Tongue (tissue), 2 donors: ENCODE results near the gene PTK6. TPM values are rescaled to one million over a fixed set of nuclear protein-coding genes. Genes with fewer than 3 reads are reported as not detected.
"Not testable (repeated sequence)": the region's sequence is repeated elsewhere in the genome, so short reads cannot be mapped to it uniquely, and the experiment has no call there.

Experiments used
- DNase-seq: peaks from one replicate; pipeline ENCODE4 v3.0.0-alpha.2; 2015
- total RNA-seq: library from RNA; depleted of rRNA; stranded (reverse); fragments of >200 nt; gene quantifications from one replicate; pipeline ENCODE4 v1.2.3, GENCODE V29; 2014

Gene PTK6
- total RNA-seq, 1 donor from 2014 or later: 4.6 TPM

GRCh38 chr20:63568986-63569949, 32.1 kb upstream of the PTK6 start:
- DNase-seq: peak; percentile 56

GRCh38 chr20:63568170-63568981, 31.2 kb upstream of the PTK6 start:
- DNase-seq: no peak

- no peak for DNase-seq
Observed at GRCh38 chr20:63567386-63568169, 30.4 kb upstream of the PTK6 start.

DNA sequence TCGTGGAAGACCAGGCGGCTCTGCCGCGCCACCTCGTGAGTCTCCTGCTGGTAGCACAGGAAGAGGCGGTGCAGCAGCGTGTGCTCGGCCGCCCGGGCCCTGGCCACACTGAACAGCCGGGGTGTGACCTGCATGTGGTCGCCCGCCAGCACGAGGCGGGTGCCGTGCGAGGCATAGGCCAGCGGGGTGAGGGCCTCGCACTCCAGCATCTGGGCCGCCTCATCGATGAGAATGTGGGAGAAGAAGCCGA, 29.9 kb upstream of the PTK6 start:
- no peak for DNase-seq

GRCh38 chr20:63566395-63567135, 29.4 kb upstream of the PTK6 start:
- no peak for DNase-seq

GRCh38 chr20:63565699-63566335, 28.6 kb upstream of the PTK6 start:
- DNase-seq: no peak

DNA sequence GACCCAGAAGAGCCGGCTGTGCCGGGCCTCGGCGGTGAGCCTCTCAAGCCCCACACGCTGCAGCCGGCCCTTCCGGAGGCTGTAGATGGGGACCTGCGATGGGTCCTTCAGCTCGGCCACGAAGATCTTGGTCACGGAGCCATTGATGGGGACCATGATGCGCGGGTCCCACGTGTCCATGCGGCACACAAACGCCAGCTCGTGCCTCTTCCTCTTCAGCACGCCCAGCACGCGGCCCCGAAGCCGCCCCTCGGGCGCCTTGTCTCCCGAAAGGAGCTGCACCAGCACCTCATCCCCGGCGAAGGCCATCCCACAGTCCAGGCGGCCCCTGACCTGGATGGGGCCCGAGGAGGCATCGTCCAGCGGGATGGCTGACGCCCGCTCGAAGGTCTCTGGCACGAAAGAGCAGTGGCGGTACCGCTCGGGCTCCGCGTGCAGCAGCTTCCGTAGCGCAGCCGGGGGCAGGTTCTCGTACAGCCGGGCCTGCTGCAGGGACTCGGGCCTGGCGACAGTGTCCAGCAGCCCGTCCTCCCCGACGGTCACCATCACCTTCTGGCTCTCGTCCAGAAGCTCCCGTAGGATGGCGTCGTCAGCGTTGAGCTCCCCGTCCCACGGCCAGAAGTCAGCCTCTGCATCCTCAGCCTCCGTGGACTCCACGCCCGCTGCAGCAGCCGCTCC, 28.0 kb upstream of the PTK6 start:
- no peak for DNase-seq

GRCh38 chr20:63564036-63564810, 27.0 kb upstream of the PTK6 start:
- no peak for DNase-seq

GRCh38 chr20:63563225-63563935, 26.2 kb upstream of the PTK6 start:
- no peak for DNase-seq

DNA sequence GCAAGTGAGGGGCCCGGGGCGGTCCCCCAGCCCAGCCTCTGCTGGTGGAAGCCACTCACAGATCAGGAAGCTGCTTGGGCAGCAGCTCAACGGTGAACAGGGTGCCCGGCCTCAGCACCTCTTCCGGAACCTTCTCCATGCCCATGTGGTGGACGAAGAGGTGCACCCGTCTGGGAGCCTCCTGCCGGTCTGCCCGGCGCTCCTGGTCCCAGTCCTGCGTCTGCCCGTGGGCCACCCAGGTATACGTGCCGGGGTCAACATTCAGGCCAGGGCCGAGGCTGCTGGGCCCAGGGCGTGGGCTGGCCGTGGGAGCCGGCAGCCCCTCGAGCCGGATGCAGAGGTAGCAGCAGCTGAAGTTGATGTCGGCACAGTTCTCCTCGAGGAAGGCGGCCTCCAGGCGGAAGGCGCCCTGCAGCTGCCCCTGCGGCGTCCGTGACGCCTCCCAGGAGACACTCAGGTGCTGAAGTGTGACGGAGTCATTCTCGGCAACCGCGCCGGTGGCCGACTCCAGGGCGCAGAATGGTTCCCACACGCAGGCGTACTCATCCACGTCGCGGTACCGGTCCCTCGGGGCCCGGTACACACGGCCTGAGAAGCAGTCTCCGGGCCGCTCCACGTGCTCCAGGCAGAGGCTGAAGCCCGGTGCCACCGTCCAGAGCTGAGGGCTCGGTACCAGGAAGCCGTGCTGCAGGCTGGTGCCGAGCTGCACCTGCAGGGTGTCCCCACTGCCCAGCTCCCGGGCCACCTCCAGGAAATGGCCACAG, 25.5 kb upstream of the PTK6 start:
- no peak for DNase-seq

GRCh38 chr20:63561624-63562396, 24.6 kb upstream of the PTK6 start:
- DNase-seq: no peak

DNA sequence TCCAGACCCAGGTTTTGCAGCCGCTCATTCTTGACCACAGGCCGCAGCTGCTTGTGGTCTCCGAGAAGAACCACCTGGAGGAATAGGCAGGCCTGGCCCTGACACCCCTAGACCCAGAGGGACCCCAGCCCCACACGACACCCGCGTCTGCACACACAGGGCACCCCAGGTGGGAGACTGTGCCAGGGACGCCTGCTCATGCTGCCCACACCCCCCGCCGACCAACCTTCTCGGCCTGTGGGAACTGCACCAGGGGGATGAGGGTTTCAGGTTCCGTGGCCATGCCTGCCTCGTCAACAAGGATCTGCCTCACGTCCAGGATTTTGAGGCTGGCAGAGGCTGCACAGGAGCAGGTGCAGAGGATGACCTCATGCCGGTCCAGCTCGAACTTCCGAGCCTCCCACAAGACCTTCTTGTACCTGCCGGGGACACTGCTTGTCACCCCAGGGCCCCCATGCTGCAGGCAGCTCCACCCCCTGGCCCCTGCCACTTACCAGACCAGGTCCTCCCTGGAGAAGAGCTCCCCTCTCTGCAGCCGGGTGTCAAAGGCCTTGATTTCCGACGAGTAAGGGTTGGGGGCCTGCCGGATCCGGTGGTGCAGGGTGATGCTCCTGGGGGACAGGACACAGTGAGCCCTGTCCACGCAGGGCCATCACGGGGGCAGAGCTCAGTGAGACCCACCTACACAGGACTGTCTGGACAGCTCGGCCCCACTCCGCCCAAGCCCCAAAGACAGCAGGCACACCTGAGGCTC, 23.9 kb upstream of the PTK6 start:
- DNase-seq: no peak

- DNase-seq: no peak
Observed at GRCh38 chr20:63560333-63560805, 23.2 kb upstream of the PTK6 start.

DNA sequence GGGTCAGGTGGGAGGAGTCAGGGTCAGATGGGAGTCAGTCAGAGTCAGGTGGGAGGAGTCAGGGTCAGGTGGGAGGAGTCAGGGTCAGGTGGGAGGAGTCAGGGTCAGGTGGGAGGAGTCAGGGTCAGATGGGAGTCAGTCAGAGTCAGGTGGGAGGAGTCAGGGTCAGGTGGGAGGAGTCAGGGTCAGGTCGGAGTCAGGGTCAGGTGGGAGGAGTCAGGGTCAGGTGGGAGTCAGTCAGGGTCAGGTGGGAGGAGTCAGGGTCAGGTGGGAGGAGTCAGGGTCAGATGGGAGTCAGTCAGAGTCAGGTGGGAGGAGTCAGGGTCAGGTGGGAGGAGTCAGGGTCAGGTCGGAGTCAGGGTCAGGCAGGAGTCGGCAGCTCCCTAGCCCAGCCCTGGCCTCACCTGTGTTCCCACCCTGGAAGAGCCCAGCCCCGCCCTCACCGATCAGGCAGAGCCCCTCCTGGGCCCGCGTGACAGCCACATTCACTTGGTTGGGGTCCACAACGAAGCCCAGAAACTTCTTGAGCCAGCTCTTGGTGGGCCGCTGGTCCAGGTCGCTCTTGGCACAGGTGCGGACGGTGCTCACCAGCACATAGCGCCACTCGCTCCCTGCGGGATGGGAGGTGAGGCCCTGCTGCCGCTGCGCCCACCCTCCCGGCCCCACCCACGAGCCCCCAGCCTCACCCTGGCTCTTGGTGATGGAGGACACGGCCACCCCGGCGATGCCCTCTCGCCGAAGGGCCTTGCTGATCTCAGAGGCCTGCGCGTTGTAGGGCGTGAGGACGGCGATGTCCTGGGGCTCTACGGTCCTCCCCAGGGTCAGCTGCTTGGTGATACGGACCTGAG, 22.5 kb upstream of the PTK6 start:
- not testable (repeated sequence) for DNase-seq

GRCh38 chr20:63558804-63559484, 21.8 kb upstream of the PTK6 start:
- no peak for DNase-seq
